HepG2 (cell line): ENCODE data around the gene PRKN. TPM values are rescaled to one million over a fixed set of nuclear protein-coding genes. Genes with fewer than 3 reads are reported as not detected.

ENCODE experiments used
- ATAC-seq: fragments of 200-7000 bp; cut with Tn5 transposase; 3 replicates; pipeline ENCODE4 v1.9.1; 2020; ENCODE audit warnings: mild to moderate bottlenecking, moderate library complexity
- BruUV-seq: library from RNA; stranded (reverse); fragments of 400-500 nt; replicated peaks from 2 replicates; lab custom pipeline; 2021; lab: Mats Ljungman, UMichigan
- CTCF ChIA-PET: fragments of 300-600 bp; formaldehyde crosslinking; extraction: SDS; loops from one replicate; lab custom pipeline; 2021; ENCODE audit warnings: low total read pairs, inconsistent platforms, low intra/inter-chr PET ratio; lab: Yijun Ruan, JAX
- POLR2A ChIA-PET: fragments of 350-600 bp; sonication (Branson Sonifier 250); formaldehyde crosslinking; loops from one replicate; lab custom pipeline; 2020; ENCODE audit warnings: antibody characterized with exemption, inconsistent platforms; lab: Yijun Ruan, JAX
- DNase-seq: peaks from one replicate; pipeline ENCODE4 v3.0.0-alpha.2; 2015; ENCODE audit warnings: low spot score
- FAIRE-seq: peaks from 3 replicates; lab custom pipeline; 2011; peaks lifted over from hg19 to GRCh38; lab: Jason Lieb, UNC
- H2AFZ ChIP-seq: one replicate; pipeline ENCODE4 v1.6.1; 2011; ENCODE audit warnings: low read length, inconsistent platforms
- H3K27ac ChIP-seq: fragments of 300-600 bp; 3 replicates; pipeline ENCODE4 v1.8.0; 2011; ENCODE audit warnings: mixed run types, mild to moderate bottlenecking, mixed read lengths, low read length, inconsistent platforms; ENCODE audit not compliant: insufficient read depth; ENCODE audit errors: extremely low read length
- H3K27me3 ChIP-seq, 2 experiments: fragments of 200-600 bp in 1 of 2; 2 replicates in 1 of 2; 3 replicates in 1 of 2; pipeline versions ENCODE4 v1.6.0 to v1.8.0; 2011; ENCODE audit warnings: low read length in 2 of 2, mild to moderate bottlenecking in 2 of 2, moderate library complexity in 2 of 2, inconsistent platforms in 1 of 2; ENCODE audit not compliant: insufficient read depth in 2 of 2, control insufficient read depth in 1 of 2
- H3K36me3 ChIP-seq, 2 experiments: fragments of 200-600 bp in 1 of 2; replicated peaks in 1 of 2; 2 replicates in 1 of 2; 3 replicates in 1 of 2; pipeline versions ENCODE4 v1.5.1 to v1.8.0; 2011; ENCODE audit warnings: low read length in 2 of 2, inconsistent platforms in 1 of 2; ENCODE audit not compliant: insufficient read depth in 2 of 2, control insufficient read depth in 1 of 2
- H3K4me1 ChIP-seq: 2 replicates; pipeline ENCODE4 v1.5.1; 2012; ENCODE audit warnings: low read length, inconsistent platforms; ENCODE audit not compliant: insufficient read depth
- H3K4me2 ChIP-seq: 2 replicates; pipeline ENCODE4 v1.6.0; 2011; ENCODE audit warnings: low read depth, low read length, inconsistent platforms
- H3K4me3 ChIP-seq, 3 experiments: fragments of 200-600 bp in 1 of 3; sonication (generic), shearing (Covaris generic) in 1 of 3; replicated peaks in 1 of 3; 2 replicates each; pipeline ENCODE4 v1.5.1; 2011 to 2016; ENCODE audit warnings: low read length in 3 of 3, inconsistent platforms in 2 of 3, low read depth in 2 of 3, mild to moderate bottlenecking in 2 of 3, control low read depth in 1 of 3, mixed read lengths in 1 of 3; ENCODE audit not compliant: insufficient read depth in 1 of 3
- H3K79me2 ChIP-seq: one replicate; pipeline ENCODE4 v1.6.1; 2011; ENCODE audit warnings: low read length, inconsistent platforms; ENCODE audit not compliant: insufficient read depth
- H3K9ac ChIP-seq: 2 replicates; pipeline ENCODE4 v1.6.0; 2011; ENCODE audit warnings: mild to moderate bottlenecking, low read depth, low read length, inconsistent platforms; ENCODE audit not compliant: insufficient read depth
- H3K9me3 ChIP-seq: 2 replicates; pipeline ENCODE4 v1.5.1; 2012; ENCODE audit warnings: mild to moderate bottlenecking, low read length
- H4K20me1 ChIP-seq: 2 replicates; pipeline ENCODE4 v1.6.0; 2011; ENCODE audit warnings: inconsistent platforms, mild to moderate bottlenecking, low read length, moderate library complexity; ENCODE audit not compliant: insufficient read depth
- CEBPB ChIP-seq: IDR thresholded peaks from 2 replicates; pipeline ENCODE4 v1.6.1; 2011; ENCODE audit warnings: low read depth, low read length, improper control_type of control experiment, borderline replicate concordance
- GRHL1 ChIP-seq: sonication (generic); formaldehyde crosslinking; conservative IDR thresholded peaks from 2 replicates; pipeline ENCODE4 v1.8.0; 2022; ENCODE audit warnings: missing genetic modification reagents
- ZNF280B ChIP-seq: sonication (generic); formaldehyde crosslinking; IDR thresholded peaks from 2 replicates; pipeline ENCODE4 v1.5.0; 2020; ENCODE audit warnings: missing genetic modification reagents, mild to moderate bottlenecking, borderline replicate concordance
- WGBS: methylation state at CpG from one replicate; pipeline ENCODE4 v1.1.6; 2017; ENCODE audit warnings: low lambda C conversion rate; 5-methylcytosine and 5-hydroxymethylcytosine counted together
- in situ Hi-C: cut with HindIII; loops from 2 replicates; pipeline ENCODE4 v1.10.0; 2017; ENCODE audit warnings: low pct_unique_long_range_greater_than_20kb; ENCODE audit not compliant: extremely low pct_ligation_motif_present
- intact Hi-C: fragments of 100-400 bp; cut with micrococcal nuclease; formaldehyde crosslinking; loops from one replicate; pipeline ENCODE4 v1.10.0; 2022; ENCODE audit not compliant: unreplicated experiment
- polyA plus RNA-seq, 8 experiments: library from polyadenylated mRNA; depleted of rRNA in 3 of 8; stranded (reverse) in 7 of 8; unstranded in 1 of 8; fragments of >200 nt; fragmentation: Illumina TruSeq in 4 of 8; extraction: Trizol in 4 of 8; gene quantifications; 2 replicates each; pipeline versions ENCODE4 v1.2.1 to v1.2.3, GENCODE V29; 2011 to 2016; ENCODE audit warnings: low read depth in 4 of 8, missing spikeins in 1 of 8, mixed read lengths in 1 of 8; ENCODE audit not compliant: insufficient read depth in 1 of 8
- total RNA-seq, 5 experiments: library from RNA; depleted of rRNA; stranded (reverse); fragments of >200 nt; fragmentation: Illumina TruSeq; extraction: Trizol; gene quantifications; 2 replicates each; pipeline ENCODE4 v1.2.3, GENCODE V29; 2016; ENCODE audit warnings: low read depth in 1 of 5

Gene PRKN
- total and polyA plus RNA-seq, 2 of the 13 experiments (the other 11 are each of a cell fraction or from before 2014, with no cell fraction given) = 0.31 to 0.44 TPM

GRCh38 chr6:162147805-162148204 is 579.8 kb downstream of the PRKN start:
- WGBS = 16% methylated on average over 3 of the region's 3 CpGs
- no peaks in the 10 kb centered on the region for H3K36me3 ChIP-seq
- POLR2A ChIA-PET = no interaction called here

More at GRCh38 chr6:162147805-162148204, 579.8 kb downstream of the PRKN start:
- no TSS peak for BruUV-seq
- H3K4me3 ChIP-seq = no peak overlapping the region
- H3K4me2 ChIP-seq = no peak overlapping the region
- H3K9me3 ChIP-seq = peaks cover 17% of the 10 kb centered on the region; the same call in 1 of the 2 replicates
- no peaks in the 10 kb centered on the region for H3K79me2 ChIP-seq
- ATAC-seq (no peak), DNase-seq (no peak), FAIRE-seq (no peak)
- no peak for TF ChIP-seq ZNF280B (CRISPR knock-in tag)
- TF ChIP-seq CEBPB = peak; percentile 77
- no peak for TF ChIP-seq GRHL1 (CRISPR knock-in tag)
- CTCF ChIA-PET = no interaction called here
- H3K27me3 ChIP-seq = no peaks in the 10 kb centered on the region
- no peak overlapping the region for H2AFZ ChIP-seq
- H3K9ac ChIP-seq = no peak overlapping the region
- no peaks in the 10 kb centered on the region for H3K4me1 ChIP-seq
- intact Hi-C loops (no loop called here), in situ Hi-C loops (no loop called here)
- no peaks in the 10 kb centered on the region for H4K20me1 ChIP-seq
- H3K27ac ChIP-seq = no peak overlapping the region
